Panc1 (cell line): ENCODE measurements around the gene PPP1R9B.

ENCODE experiments used
- CTCF ChIP-seq: fragments of 450-650 bp; IDR thresholded peaks from 2 replicates; pipeline ENCODE4 v1.5.1; 2017; ENCODE audit warnings: mild to moderate bottlenecking
- POLR2AphosphoS5 ChIP-seq: IDR thresholded peaks from 2 replicates; pipeline ENCODE4 v1.6.1; 2012; ENCODE audit warnings: mild to moderate bottlenecking, low read depth, low read length, moderate library complexity

- TF ChIP-seq CTCF, result no peak
- no peak for TF ChIP-seq POLR2AphosphoS5
Observed at GRCh38 chr17:50184064-50184463, 33.6 kb upstream of the PPP1R9B start.
